NT2/D1 (cell line): ENCODE measurements around the gene DRD3.

ENCODE experiments used
- DNase-seq: peaks from one replicate; pipeline ENCODE4 v3.0.0-alpha.2; 2011; ENCODE audit warnings: low read depth, low spot score
- H3K27me3 ChIP-seq: 2 replicates; pipeline ENCODE4 v1.6.0; 2011; ENCODE audit warnings: mild to moderate bottlenecking; ENCODE audit not compliant: insufficient read length, insufficient read depth
- H3K36me3 ChIP-seq: 2 replicates; pipeline ENCODE4 v1.6.1; 2011; ENCODE audit warnings: mild to moderate bottlenecking, low read length, mixed read lengths; ENCODE audit not compliant: insufficient read depth, insufficient read length
- H3K4me1 ChIP-seq: 2 replicates; pipeline ENCODE4 v1.5.1; 2011; ENCODE audit not compliant: insufficient read depth, insufficient read length
- H3K4me3 ChIP-seq: 2 replicates; pipeline ENCODE4 v1.5.1; 2011; ENCODE audit warnings: low read depth; ENCODE audit not compliant: insufficient read length
- H3K9ac ChIP-seq: 2 replicates; pipeline ENCODE4 v1.6.0; 2011; ENCODE audit warnings: low read depth; ENCODE audit not compliant: insufficient read length
- H3K9me3 ChIP-seq: 2 replicates; pipeline ENCODE4 v1.5.1; 2011; ENCODE audit warnings: mild to moderate bottlenecking, low read length; ENCODE audit not compliant: insufficient read depth
- SUZ12 ChIP-seq: IDR thresholded peaks from 2 replicates; pipeline ENCODE4 v1.6.1; 2011; ENCODE audit not compliant: insufficient read length, insufficient read depth; ENCODE audit errors: extremely low read depth
- YY1 ChIP-seq: IDR thresholded peaks from 2 replicates; pipeline ENCODE4 v1.6.1; 2011; ENCODE audit not compliant: insufficient read length, insufficient read depth
- ZNF274 ChIP-seq: IDR thresholded peaks from 2 replicates; pipeline ENCODE4 v1.6.1; 2011; ENCODE audit warnings: mild to moderate bottlenecking, low read depth, low read length

DRD3 gene

DNA sequence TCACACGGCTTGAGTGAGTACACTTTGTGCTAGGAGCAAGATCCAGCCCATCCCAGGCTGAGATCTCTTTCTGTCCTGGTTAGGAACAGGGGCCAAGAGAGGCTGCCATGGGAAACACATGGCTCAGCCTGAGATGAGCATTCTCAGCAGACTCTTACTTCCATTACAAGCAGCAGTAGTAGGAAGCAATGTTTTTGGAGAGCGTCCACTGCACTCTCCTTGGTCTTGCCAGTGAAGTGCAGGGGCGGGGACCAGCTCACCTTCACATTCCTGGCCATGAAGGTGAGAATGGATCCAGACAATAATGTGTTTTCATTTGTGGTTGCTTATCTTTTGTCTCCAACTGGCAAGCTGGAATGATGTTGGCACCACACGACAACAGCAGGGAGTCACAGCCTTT is 33.8 kb upstream of the DRD3 start:
- Histone ChIP-seq H3K27me3 (no peaks in the 10 kb centered on the region), H3K36me3 (no peaks in the 10 kb centered on the region), H3K9me3 (no peaks in the 10 kb centered on the region), H3K9ac (no peak overlapping the region), H3K4me1 (peaks cover 3% of the 10 kb centered on the region), H3K4me3 (no peak overlapping the region)
- no peak for DNase-seq
- TF ChIP-seq YY1 (no peak), SUZ12 (no peak), ZNF274 (no peak)

DNA sequence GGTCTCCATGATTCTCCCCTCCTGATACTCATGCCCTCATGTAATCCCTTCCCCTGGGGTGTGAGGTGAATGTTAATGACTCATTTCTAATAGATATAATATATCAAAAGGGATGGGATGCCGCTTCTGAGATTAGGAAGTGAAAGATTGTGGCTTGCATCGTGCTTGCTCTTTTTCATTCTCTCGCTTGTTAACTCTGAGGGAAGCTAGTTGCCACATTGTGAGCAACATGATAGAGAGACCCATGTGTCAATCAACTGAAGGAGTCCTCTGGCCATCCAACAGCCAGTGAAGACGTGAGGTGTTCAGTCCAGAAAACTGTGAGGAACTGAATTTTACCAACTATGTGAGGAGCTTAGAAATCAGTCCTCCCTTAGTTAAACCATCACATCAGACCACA is 28.9 kb upstream of the DRD3 start:
- Histone ChIP-seq H3K9ac (no peak overlapping the region), H3K27me3 (no peaks in the 10 kb centered on the region), H3K4me3 (no peak overlapping the region), H3K4me1 (no peaks in the 10 kb centered on the region), H3K36me3 (no peaks in the 10 kb centered on the region), H3K9me3 (no peaks in the 10 kb centered on the region)
- TF ChIP-seq ZNF274 = no peak
- no peak for TF ChIP-seq SUZ12
- no peak for TF ChIP-seq YY1
- DNase-seq = no peak

DNA sequence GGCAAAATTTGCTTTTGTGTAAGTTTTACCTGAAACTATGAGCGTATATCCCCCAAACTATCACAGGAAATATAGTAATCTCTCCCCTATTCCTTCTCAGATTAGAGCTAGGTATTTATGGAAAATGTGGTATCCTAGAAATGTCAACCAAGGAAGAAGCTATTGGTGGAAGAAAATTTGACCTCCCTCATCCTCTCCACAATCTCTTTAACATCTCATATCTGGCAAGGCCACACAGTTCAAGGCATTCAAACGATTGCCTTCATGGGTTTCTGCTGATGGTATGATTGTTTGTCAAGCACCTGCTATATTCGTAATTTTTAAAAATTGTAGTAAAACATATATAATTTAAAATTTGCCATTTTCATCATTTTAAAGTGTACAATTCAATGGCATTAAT is 27.5 kb upstream of the DRD3 start:
- no peak for DNase-seq
- H3K9ac ChIP-seq = no peak overlapping the region
- no peaks in the 10 kb centered on the region for H3K27me3 ChIP-seq
- TF ChIP-seq YY1 (no peak), ZNF274 (no peak), SUZ12 (no peak)
- H3K4me1 ChIP-seq = no peaks in the 10 kb centered on the region
- no peaks in the 10 kb centered on the region for H3K9me3 ChIP-seq
- H3K4me3 ChIP-seq = no peak overlapping the region
- H3K36me3 ChIP-seq = no peaks in the 10 kb centered on the region

DNA sequence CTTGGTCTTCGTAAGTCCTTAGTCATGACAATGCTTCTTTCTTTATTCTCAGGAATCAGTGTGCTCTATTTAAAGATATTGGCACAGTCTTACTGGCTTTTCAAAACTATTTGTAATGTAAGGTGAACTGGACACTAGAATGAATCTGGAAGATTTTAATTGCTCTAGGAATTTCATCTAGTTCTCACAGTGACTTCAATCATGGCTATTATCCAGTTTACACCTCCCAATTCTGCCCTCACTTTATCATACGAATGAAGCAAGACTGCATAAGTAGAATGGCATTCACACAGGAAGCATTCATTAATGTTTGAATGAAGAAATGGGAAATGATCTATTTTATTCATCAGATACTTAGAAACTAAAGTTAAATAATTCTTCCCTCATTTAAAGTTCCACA is 26.7 kb upstream of the DRD3 start:
- H3K4me1 ChIP-seq = no peaks in the 10 kb centered on the region
- H3K4me3 ChIP-seq = no peak overlapping the region
- no peaks in the 10 kb centered on the region for H3K9me3 ChIP-seq
- TF ChIP-seq ZNF274 (no peak), YY1 (no peak), SUZ12 (no peak)
- no peak overlapping the region for H3K9ac ChIP-seq
- H3K36me3 ChIP-seq = no peaks in the 10 kb centered on the region
- no peaks in the 10 kb centered on the region for H3K27me3 ChIP-seq
- DNase-seq = no peak

DNA sequence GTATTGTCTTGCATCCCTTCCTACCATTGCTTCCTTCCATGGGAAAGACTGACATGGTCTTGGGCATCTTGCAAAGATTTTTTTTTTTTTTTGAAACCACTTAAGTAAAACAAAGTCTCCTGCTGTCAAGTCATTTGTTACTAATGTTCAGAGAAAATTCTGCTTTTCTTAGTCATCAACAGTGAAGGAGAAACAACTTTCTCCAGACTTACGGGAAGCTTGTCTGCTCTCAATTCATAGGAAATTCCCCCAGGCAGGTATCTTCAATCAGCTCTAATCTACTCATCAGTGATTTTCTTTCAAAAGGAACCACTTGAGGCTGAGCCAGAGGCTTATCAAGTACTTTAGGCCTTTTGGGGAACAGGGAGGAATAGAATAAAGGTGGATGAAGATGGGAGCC is 15.9 kb upstream of the DRD3 start:
- no peaks in the 10 kb centered on the region for H3K4me1 ChIP-seq
- TF ChIP-seq ZNF274 (no peak), SUZ12 (no peak), YY1 (no peak)
- no peak for DNase-seq
- H3K9ac ChIP-seq = no peak overlapping the region
- H3K27me3 ChIP-seq = peaks cover 4% of the 10 kb centered on the region
- H3K36me3 ChIP-seq = no peaks in the 10 kb centered on the region
- H3K4me3 ChIP-seq = no peak overlapping the region
- no peaks in the 10 kb centered on the region for H3K9me3 ChIP-seq

DNA sequence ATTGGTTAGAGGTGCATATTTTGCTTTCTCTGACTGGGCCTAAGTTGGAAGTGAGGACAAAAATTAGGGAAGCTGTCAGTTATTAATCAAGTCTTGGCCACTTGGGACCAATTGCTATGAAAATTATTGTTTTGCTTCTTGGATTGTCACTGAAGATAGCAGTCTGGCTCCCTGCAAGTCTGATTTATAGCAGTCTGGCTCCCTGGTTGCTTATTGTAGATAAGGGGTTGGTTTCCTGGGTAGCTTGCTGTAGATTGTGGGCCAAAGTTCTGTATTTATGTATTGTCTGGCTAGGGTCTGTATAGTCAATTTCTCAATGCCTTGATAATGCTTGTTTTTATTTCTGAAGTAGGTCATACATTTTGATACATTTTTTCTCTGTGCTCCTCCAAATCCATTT is 13.3 kb upstream of the DRD3 start:
- no peak for DNase-seq
- Histone ChIP-seq H3K27me3 (peaks cover 4% of the 10 kb centered on the region), H3K4me3 (no peak overlapping the region), H3K9ac (no peak overlapping the region), H3K4me1 (no peaks in the 10 kb centered on the region), H3K9me3 (no peaks in the 10 kb centered on the region), H3K36me3 (no peaks in the 10 kb centered on the region)
- TF ChIP-seq YY1 (no peak), SUZ12 (no peak), ZNF274 (no peak)

DNA sequence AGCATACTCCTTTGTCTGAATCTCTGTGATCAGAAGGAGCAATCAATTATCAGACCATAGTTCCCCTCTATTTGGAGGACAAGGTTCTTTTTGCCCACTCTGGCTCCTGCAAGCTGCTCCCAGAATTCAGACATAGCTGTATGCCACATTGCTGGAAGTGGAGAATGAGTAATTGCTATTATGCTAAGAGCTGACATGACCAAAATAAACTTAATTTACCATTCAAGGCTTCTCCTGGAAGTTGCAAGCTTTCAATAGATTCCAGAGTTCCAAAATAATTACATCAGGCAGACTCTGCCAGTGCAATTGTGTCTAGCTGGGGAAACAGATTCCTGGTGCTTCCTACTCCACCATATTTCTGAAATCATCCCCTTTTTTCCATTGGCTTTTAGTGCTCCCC is 7.6 kb upstream of the DRD3 start:
- Histone ChIP-seq H3K27me3 (no peaks in the 10 kb centered on the region), H3K9me3 (peaks cover 15% of the 10 kb centered on the region), H3K4me3 (no peak overlapping the region), H3K9ac (no peak overlapping the region), H3K36me3 (no peaks in the 10 kb centered on the region), H3K4me1 (no peaks in the 10 kb centered on the region)
- DNase-seq = no peak
- TF ChIP-seq ZNF274 = no peak
- no peak for TF ChIP-seq YY1
- TF ChIP-seq SUZ12 = no peak

DNA sequence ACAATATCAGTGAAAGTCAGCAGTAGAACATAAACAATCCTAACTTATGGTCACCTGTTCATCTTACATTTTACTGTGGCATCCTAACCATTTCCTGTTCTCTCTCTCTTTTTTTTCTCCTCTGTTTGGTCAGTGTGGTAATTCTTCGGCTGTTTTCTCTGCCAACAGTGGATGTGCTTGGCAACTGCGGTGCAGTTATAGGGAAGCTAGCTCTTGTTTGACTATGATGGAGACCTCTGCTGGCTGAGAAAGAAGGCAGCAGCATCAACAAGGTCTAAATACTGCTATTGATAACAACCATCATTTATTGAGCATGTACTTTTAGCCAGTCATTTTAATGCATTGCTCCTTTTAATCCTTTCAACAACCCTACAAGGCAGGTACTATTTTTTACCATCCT is 723 bp upstream of the DRD3 start:
- no peak for TF ChIP-seq YY1
- TF ChIP-seq ZNF274 = no peak
- no peak for TF ChIP-seq SUZ12
- Histone ChIP-seq H3K36me3 (no peaks in the 10 kb centered on the region), H3K4me1 (no peaks in the 10 kb centered on the region), H3K9me3 (peaks cover 4% of the 10 kb centered on the region; the same call in 1 of the 2 replicates), H3K27me3 (peaks cover 3% of the 10 kb centered on the region), H3K9ac (no peak overlapping the region), H3K4me3 (no peak overlapping the region)
- no peak for DNase-seq
